Esophagus muscularis mucosa (tissue), 4 donors: ENCODE data around the gene TF. TPM values are rescaled to one million over a fixed set of nuclear protein-coding genes. Genes with fewer than 3 reads are reported as not detected.

Experiments
- DNase-seq: peaks from one replicate; pipeline ENCODE4 v3.0.0-alpha.2; 2017; ENCODE audit errors: extremely low spot score
- H3K27ac ChIP-seq, 4 donors: fragments of 200-600 bp; sonication (generic); replicated peaks in 1 of 4; 1 replicate in 3 of 4; 2 replicates in 1 of 4; pipeline ENCODE4 v1.5.1; 2016 to 2019; ENCODE audit warnings: mild to moderate bottlenecking in 1 of 4
- H3K27me3 ChIP-seq, 4 donors: fragments of 200-600 bp; sonication (generic); one replicate each; pipeline versions ENCODE4 v1.5.1 to v1.6.0; 2016 to 2019
- H3K36me3 ChIP-seq, 4 donors: fragments of 200-600 bp; sonication (generic); one replicate each; pipeline ENCODE4 v1.5.1; 2016 to 2019
- H3K4me1 ChIP-seq, 4 donors: fragments of 200-600 bp; sonication (generic); one replicate each; pipeline ENCODE4 v1.5.1; 2016 to 2019
- H3K4me3 ChIP-seq, 4 donors: fragments of 200-600 bp; sonication (generic); 1 replicate in 2 of 4; 2 replicates in 2 of 4; pipeline ENCODE4 v1.5.1; 2016 to 2019; ENCODE audit warnings: mild to moderate bottlenecking in 4 of 4, moderate library complexity in 1 of 4
- H3K9me3 ChIP-seq, 4 donors: fragments of 200-600 bp; sonication (generic); 1 replicate in 3 of 4; 2 replicates in 1 of 4; pipeline ENCODE4 v1.5.1; 2016 to 2019
- CTCF ChIP-seq, 3 experiments: fragments of 200-600 bp in 2 of 3; fragments of 450-650 bp in 1 of 3; sonication (generic) in 2 of 3; IDR thresholded peaks; one replicate each; pipeline ENCODE4 v1.5.1; 2017 to 2019; ENCODE audit warnings: antibody characterized with exemption in 3 of 3, mild to moderate bottlenecking in 2 of 3, moderate library complexity in 1 of 3
- EP300 ChIP-seq: sonication (generic); formaldehyde crosslinking; IDR thresholded peaks from one replicate; pipeline ENCODE4 v1.6.1; 2017; ENCODE audit warnings: antibody characterized with exemption
- POLR2A ChIP-seq: fragments of 450-650 bp; IDR thresholded peaks from one replicate; pipeline ENCODE4 v1.6.1; 2017; ENCODE audit warnings: antibody characterized with exemption, moderate library complexity, mild to moderate bottlenecking, low read depth
- POLR2AphosphoS5 ChIP-seq, 2 donors: sonication (generic); formaldehyde crosslinking; IDR thresholded peaks; one replicate each; pipeline ENCODE4 v1.6.1; 2017; ENCODE audit warnings: antibody characterized with exemption in 2 of 2
- WGBS: methylation state at CpG from one replicate; pipeline ENCODE4 v1.1.5; 2018; 5-methylcytosine and 5-hydroxymethylcytosine counted together
- intact Hi-C: fragments of 100-400 bp; cut with DNase I; formaldehyde crosslinking; loops from one replicate; pipeline ENCODE4 v1.15.1; 2023
- total RNA-seq, 4 donors: library from RNA; depleted of rRNA; stranded (reverse); fragments of >200 nt; gene quantifications; one replicate each; pipeline versions ENCODE4 v1.1.0 to v1.2.1, GENCODE V29; 2016

The TF gene
- total RNA-seq, 4 donors from 2014 or later, result under 0.01 to 3.1 (median 0.28) TPM

GRCh38 chr3:133833267-133833666 is 87.1 kb downstream of the TF start:
- 82% methylated on average over 3 of the region's 5 CpGs for WGBS
- TF ChIP-seq POLR2A, result no peak
- Histone ChIP-seq H3K4me1 (peaks cover 0 to 4% (median 0%) of the 10 kb centered on the region in 4 donors), H3K36me3 (peaks cover 0 to 57% (median 38%) of the 10 kb centered on the region in 4 donors), H3K27me3 (no peaks in the 10 kb centered on the region), H3K4me3 (no peak overlapping the region), H3K27ac (no peak overlapping the region), H3K9me3 (no peaks in the 10 kb centered on the region)
- no peak for DNase-seq
- intact Hi-C loops, result no loop called here

GRCh38 chr3:133833880-133834620 is 87.9 kb downstream of the TF start:
- peaks cover 0 to 65% (median 45%) of the 10 kb centered on the region in 4 donors for H3K36me3 ChIP-seq
- H3K4me3 ChIP-seq, result no peak overlapping the region
- intact Hi-C loops, result no loop called here
- no peak overlapping the region for H3K27ac ChIP-seq
- no peaks in the 10 kb centered on the region for H3K27me3 ChIP-seq
- no peak for DNase-seq
- no peaks in the 10 kb centered on the region for H3K9me3 ChIP-seq
- peaks cover 0 to 4% (median 0%) of the 10 kb centered on the region in 4 donors for H3K4me1 ChIP-seq
- 88% methylated on average over 13 of the region's 13 CpGs for WGBS
- no peak for TF ChIP-seq POLR2A
- TF ChIP-seq EP300, result no peak
- TF ChIP-seq POLR2AphosphoS5 (IDR thresholded peaks at IDR 0.05), result no peak
- no peak for TF ChIP-seq CTCF (IDR thresholded peaks at IDR 0.05)

- DNase-seq, result no peak
- WGBS, result 91% methylated on average over 14 of the region's 14 CpGs
- no peak overlapping the region for H3K27ac ChIP-seq
- intact Hi-C loops, result no loop called here
- no peaks in the 10 kb centered on the region for H3K27me3 ChIP-seq
- TF ChIP-seq CTCF (IDR thresholded peaks at IDR 0.05) (no peak), POLR2AphosphoS5 (IDR thresholded peaks at IDR 0.05) (no peak), EP300 (no peak), POLR2A (no peak)
- H3K4me1 ChIP-seq, result peaks cover 0 to 1% (median 0%) of the 10 kb centered on the region in 4 donors
- H3K36me3 ChIP-seq, result peaks cover 0 to 72% (median 50%) of the 10 kb centered on the region in 4 donors
- H3K4me3 ChIP-seq, result no peak overlapping the region
- H3K9me3 ChIP-seq, result no peaks in the 10 kb centered on the region
Measured at GRCh38 chr3:133834621-133835417, 88.6 kb downstream of the TF start.

- DNase-seq, result no peak
- H3K27ac ChIP-seq, result no peak overlapping the region
- no peaks in the 10 kb centered on the region for H3K4me1 ChIP-seq
- H3K9me3 ChIP-seq, result no peaks in the 10 kb centered on the region
- WGBS, result 94% methylated on average over 3 of the region's 3 CpGs
- H3K4me3 ChIP-seq, result no peak overlapping the region
- H3K27me3 ChIP-seq, result no peaks in the 10 kb centered on the region
- no peak for TF ChIP-seq EP300
- TF ChIP-seq CTCF (IDR thresholded peaks at IDR 0.05), result no peak
- no peak for TF ChIP-seq POLR2A
- TF ChIP-seq POLR2AphosphoS5 (IDR thresholded peaks at IDR 0.05), result no peak
- intact Hi-C loops, result no loop called here
- peaks cover 0 to 77% (median 54%) of the 10 kb centered on the region in 4 donors for H3K36me3 ChIP-seq
Measured at GRCh38 chr3:133835418-133835743, 89.2 kb downstream of the TF start.

- H3K4me1 ChIP-seq, result no peaks in the 10 kb centered on the region
- no peak overlapping the region for H3K4me3 ChIP-seq
- WGBS, result 100% methylated on average over 2 of the region's 4 CpGs
- peaks cover 0 to 83% (median 57%) of the 10 kb centered on the region in 4 donors for H3K36me3 ChIP-seq
- H3K27ac ChIP-seq, result no peak overlapping the region
- DNase-seq, result no peak
- no peak for TF ChIP-seq EP300
- no peak for TF ChIP-seq POLR2A
- TF ChIP-seq CTCF (IDR thresholded peaks at IDR 0.05), result no peak
- no peak for TF ChIP-seq POLR2AphosphoS5 (IDR thresholded peaks at IDR 0.05)
- no peaks in the 10 kb centered on the region for H3K9me3 ChIP-seq
- H3K27me3 ChIP-seq, result no peaks in the 10 kb centered on the region
- intact Hi-C loops, result no loop called here
Measured at GRCh38 chr3:133835961-133836360, 89.8 kb downstream of the TF start.
